HL-60 (cell line): ENCODE results near the gene NUP210.

ENCODE experiments used
- DNase-seq, 2 experiments: peaks; one replicate each; pipeline ENCODE4 v3.0.0-alpha.2; 2010 to 2020; ENCODE audit warnings: low read depth in 1 of 2, low spot score in 1 of 2
- H3K27ac ChIP-seq: fragments of 250-450 bp; sonication (Bioruptor Pico); replicated peaks from 2 replicates; pipeline ENCODE4 v1.5.1; 2020; ENCODE audit warnings: mild to moderate bottlenecking, moderate library complexity
- H3K27me3 ChIP-seq: fragments of 250-450 bp; sonication (Bioruptor Pico); 2 replicates; pipeline ENCODE4 v1.5.1; 2021; ENCODE audit warnings: mild to moderate bottlenecking, moderate library complexity; ENCODE audit not compliant: insufficient read depth, poor library complexity, severe bottlenecking
- H3K4me3 ChIP-seq: replicated peaks from 2 replicates; pipeline ENCODE4 v1.5.1; 2011; ENCODE audit warnings: mild to moderate bottlenecking, control low read depth, low read length; ENCODE audit not compliant: insufficient read depth
- CTCF ChIP-seq: IDR thresholded peaks from one replicate; pipeline ENCODE4 v1.5.1; 2011; ENCODE audit warnings: low read length, control low read depth, inconsistent platforms; ENCODE audit not compliant: insufficient read depth
- GABPA ChIP-seq: IDR thresholded peaks from 2 replicates; pipeline ENCODE4 v1.6.1; 2012; ENCODE audit warnings: low read depth
- POLR2AphosphoS5 ChIP-seq: IDR thresholded peaks from 2 replicates; pipeline ENCODE4 v1.6.1; 2012; ENCODE audit warnings: low read depth
- REST ChIP-seq: IDR thresholded peaks from 2 replicates; pipeline ENCODE4 v1.6.1; 2012; ENCODE audit warnings: low read depth; ENCODE audit not compliant: insufficient replicate concordance
- SPI1 ChIP-seq: IDR thresholded peaks from 2 replicates; pipeline ENCODE4 v1.6.1; 2012; ENCODE audit warnings: low read depth, mild to moderate bottlenecking, borderline replicate concordance

The NUP210 gene

GRCh38 chr3:13325892-13326443, 94.2 kb downstream of the NUP210 start:
- Histone ChIP-seq H3K4me3 (no peak overlapping the region), H3K27me3 (no peaks in the 10 kb centered on the region), H3K27ac (no peak overlapping the region)
- DNase-seq = no peak
- TF ChIP-seq REST = no peak
- no peak for TF ChIP-seq POLR2AphosphoS5
- no peak for TF ChIP-seq GABPA
- TF ChIP-seq CTCF = no peak
- TF ChIP-seq SPI1 = no peak

- no peaks in the 10 kb centered on the region for H3K27me3 ChIP-seq
- no peak overlapping the region for H3K27ac ChIP-seq
- TF ChIP-seq GABPA (no peak), CTCF (no peak)
- no peak overlapping the region for H3K4me3 ChIP-seq
- DNase-seq = no peak
Measured at GRCh38 chr3:13324835-13325501, 95.2 kb downstream of the NUP210 start.

GRCh38 chr3:13323822-13324221, 96.3 kb downstream of the NUP210 start:
- H3K4me3 ChIP-seq = no peak overlapping the region
- TF ChIP-seq CTCF (no peak), SPI1 (no peak), POLR2AphosphoS5 (no peak), GABPA (no peak)
- H3K27ac ChIP-seq = no peak overlapping the region
- no peaks in the 10 kb centered on the region for H3K27me3 ChIP-seq
- DNase-seq = no peak

- TF ChIP-seq REST (no peak), SPI1 (no peak), CTCF (no peak)
- H3K27me3 ChIP-seq = no peaks in the 10 kb centered on the region
- H3K4me3 ChIP-seq = no peak overlapping the region
- DNase-seq = no peak
- H3K27ac ChIP-seq = no peak overlapping the region
Measured at GRCh38 chr3:13322324-13322723, 97.8 kb downstream of the NUP210 start.
